WTC11 (cell line): Measurements from ENCODE around the gene ARPC1A.

ENCODE experiments used
- CREM ChIP-seq: sonication (generic); formaldehyde crosslinking; IDR thresholded peaks from 2 replicates; pipeline ENCODE4 v1.8.1; 2022; ENCODE audit warnings: mild to moderate bottlenecking, missing genetic modification reagents, moderate library complexity
- ESRRA ChIP-seq: sonication (generic); formaldehyde crosslinking; IDR thresholded peaks from 2 replicates; pipeline ENCODE4 v1.8.1; 2022; ENCODE audit warnings: mild to moderate bottlenecking, missing genetic modification reagents, borderline replicate concordance
- IRF2 ChIP-seq: sonication (generic); formaldehyde crosslinking; IDR thresholded peaks from 2 replicates; pipeline ENCODE4 v1.8.0; 2022; ENCODE audit warnings: low read depth, missing genetic modification reagents, borderline replicate concordance
- MXD4 ChIP-seq: fragments of 250-450 bp; sonication (Bioruptor Pico); IDR thresholded peaks from 2 replicates; pipeline ENCODE4 v1.8.0; 2021; ENCODE audit warnings: mild to moderate bottlenecking, moderate library complexity, borderline replicate concordance
- ZNF416 ChIP-seq: fragments of 250-450 bp; sonication (Bioruptor Pico); IDR thresholded peaks from 2 replicates; pipeline ENCODE4 v1.9.0; 2021; ENCODE audit warnings: mild to moderate bottlenecking, inconsistent platforms
- ZNF423 ChIP-seq: fragments of 250-450 bp; sonication (Bioruptor Pico); IDR thresholded peaks from 2 replicates; pipeline ENCODE4 v2.1.2; 2022; ENCODE audit warnings: mild to moderate bottlenecking, moderate library complexity
- TF ChIP-seq, protein P1 (sequence below): fragments of 200-600 bp; IDR thresholded peaks from 2 replicates; pipeline ENCODE4 v1.8.0; 2022; ENCODE audit warnings: antibody characterized with exemption
- TF ChIP-seq, protein P2 (sequence below): sonication (generic); formaldehyde crosslinking; IDR thresholded peaks from 2 replicates; pipeline ENCODE4 v1.8.1; 2022; ENCODE audit warnings: mild to moderate bottlenecking, moderate library complexity, missing genetic modification reagents
- TF ChIP-seq, protein P3 (sequence below): sonication (generic); formaldehyde crosslinking; IDR thresholded peaks from 2 replicates; pipeline ENCODE4 v1.8.0; 2022; ENCODE audit warnings: missing genetic modification reagents
- TF ChIP-seq, protein P4 (sequence below): sonication (generic); formaldehyde crosslinking; IDR thresholded peaks from 2 replicates; pipeline ENCODE4 v1.8.1; 2023; ENCODE audit warnings: mild to moderate bottlenecking, moderate library complexity, missing genetic modification reagents
- TF ChIP-seq, protein P5 (sequence below): sonication (generic); formaldehyde crosslinking; IDR thresholded peaks from 2 replicates; pipeline ENCODE4 v1.8.1; 2023; ENCODE audit warnings: mild to moderate bottlenecking, missing genetic modification reagents, moderate library complexity
- TF ChIP-seq, protein P6 (sequence below): sonication (generic); formaldehyde crosslinking; IDR thresholded peaks from 2 replicates; pipeline ENCODE4 v1.8.1; 2022; ENCODE audit warnings: low read depth, missing genetic modification reagents, borderline replicate concordance

DNA sequence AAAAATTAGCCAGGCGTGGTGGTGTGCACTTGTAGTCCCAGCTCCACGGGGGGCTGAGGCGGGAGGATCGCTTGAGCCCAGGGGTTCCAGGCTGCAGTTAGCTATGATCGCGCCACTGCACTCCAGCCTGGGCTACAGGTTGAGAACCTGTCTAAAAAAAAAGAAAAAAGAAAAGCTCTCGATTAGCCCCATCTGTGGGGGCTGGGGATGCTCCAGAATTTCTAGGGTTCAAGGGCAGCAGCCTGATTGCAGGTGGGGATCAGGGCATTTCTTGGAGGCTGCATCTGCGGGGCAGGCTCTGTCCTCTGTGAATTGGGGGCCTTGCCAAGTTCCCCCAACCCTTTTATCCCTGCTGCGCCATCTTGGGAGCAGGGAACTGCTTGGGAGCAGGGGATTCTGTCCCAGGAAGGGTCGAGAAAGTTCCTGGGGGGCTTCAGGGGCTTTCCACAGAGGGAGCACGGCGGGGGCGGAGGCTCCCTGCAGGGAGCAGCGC, 651 bp upstream of the ARPC1A start:
- TF ChIP-seq ZNF416 (CRISPR knock-in tag), result no peak
- TF ChIP-seq, protein P1, sequence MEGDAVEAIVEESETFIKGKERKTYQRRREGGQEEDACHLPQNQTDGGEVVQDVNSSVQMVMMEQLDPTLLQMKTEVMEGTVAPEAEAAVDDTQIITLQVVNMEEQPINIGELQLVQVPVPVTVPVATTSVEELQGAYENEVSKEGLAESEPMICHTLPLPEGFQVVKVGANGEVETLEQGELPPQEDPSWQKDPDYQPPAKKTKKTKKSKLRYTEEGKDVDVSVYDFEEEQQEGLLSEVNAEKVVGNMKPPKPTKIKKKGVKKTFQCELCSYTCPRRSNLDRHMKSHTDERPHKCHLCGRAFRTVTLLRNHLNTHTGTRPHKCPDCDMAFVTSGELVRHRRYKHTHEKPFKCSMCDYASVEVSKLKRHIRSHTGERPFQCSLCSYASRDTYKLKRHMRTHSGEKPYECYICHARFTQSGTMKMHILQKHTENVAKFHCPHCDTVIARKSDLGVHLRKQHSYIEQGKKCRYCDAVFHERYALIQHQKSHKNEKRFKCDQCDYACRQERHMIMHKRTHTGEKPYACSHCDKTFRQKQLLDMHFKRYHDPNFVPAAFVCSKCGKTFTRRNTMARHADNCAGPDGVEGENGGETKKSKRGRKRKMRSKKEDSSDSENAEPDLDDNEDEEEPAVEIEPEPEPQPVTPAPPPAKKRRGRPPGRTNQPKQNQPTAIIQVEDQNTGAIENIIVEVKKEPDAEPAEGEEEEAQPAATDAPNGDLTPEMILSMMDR, result no peak
- TF ChIP-seq, protein P2, sequence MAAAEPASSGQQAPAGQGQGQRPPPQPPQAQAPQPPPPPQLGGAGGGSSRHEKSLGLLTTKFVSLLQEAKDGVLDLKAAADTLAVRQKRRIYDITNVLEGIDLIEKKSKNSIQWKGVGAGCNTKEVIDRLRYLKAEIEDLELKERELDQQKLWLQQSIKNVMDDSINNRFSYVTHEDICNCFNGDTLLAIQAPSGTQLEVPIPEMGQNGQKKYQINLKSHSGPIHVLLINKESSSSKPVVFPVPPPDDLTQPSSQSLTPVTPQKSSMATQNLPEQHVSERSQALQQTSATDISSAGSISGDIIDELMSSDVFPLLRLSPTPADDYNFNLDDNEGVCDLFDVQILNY (CRISPR knock-in tag), result no peak
- no peak for TF ChIP-seq ESRRA (CRISPR knock-in tag)
- TF ChIP-seq, protein P3, sequence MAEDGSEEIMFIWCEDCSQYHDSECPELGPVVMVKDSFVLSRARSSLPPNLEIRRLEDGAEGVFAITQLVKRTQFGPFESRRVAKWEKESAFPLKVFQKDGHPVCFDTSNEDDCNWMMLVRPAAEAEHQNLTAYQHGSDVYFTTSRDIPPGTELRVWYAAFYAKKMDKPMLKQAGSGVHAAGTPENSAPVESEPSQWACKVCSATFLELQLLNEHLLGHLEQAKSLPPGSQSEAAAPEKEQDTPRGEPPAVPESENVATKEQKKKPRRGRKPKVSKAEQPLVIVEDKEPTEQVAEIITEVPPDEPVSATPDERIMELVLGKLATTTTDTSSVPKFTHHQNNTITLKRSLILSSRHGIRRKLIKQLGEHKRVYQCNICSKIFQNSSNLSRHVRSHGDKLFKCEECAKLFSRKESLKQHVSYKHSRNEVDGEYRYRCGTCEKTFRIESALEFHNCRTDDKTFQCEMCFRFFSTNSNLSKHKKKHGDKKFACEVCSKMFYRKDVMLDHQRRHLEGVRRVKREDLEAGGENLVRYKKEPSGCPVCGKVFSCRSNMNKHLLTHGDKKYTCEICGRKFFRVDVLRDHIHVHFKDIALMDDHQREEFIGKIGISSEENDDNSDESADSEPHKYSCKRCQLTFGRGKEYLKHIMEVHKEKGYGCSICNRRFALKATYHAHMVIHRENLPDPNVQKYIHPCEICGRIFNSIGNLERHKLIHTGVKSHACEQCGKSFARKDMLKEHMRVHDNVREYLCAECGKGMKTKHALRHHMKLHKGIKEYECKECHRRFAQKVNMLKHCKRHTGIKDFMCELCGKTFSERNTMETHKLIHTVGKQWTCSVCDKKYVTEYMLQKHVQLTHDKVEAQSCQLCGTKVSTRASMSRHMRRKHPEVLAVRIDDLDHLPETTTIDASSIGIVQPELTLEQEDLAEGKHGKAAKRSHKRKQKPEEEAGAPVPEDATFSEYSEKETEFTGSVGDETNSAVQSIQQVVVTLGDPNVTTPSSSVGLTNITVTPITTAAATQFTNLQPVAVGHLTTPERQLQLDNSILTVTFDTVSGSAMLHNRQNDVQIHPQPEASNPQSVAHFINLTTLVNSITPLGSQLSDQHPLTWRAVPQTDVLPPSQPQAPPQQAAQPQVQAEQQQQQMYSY (CRISPR knock-in tag), result no peak
- no peak for TF ChIP-seq ZNF423 (CRISPR knock-in tag)
- TF ChIP-seq CREM (CRISPR knock-in tag), result no peak
- TF ChIP-seq IRF2 (CRISPR knock-in tag), result no peak
- TF ChIP-seq, protein P4, sequence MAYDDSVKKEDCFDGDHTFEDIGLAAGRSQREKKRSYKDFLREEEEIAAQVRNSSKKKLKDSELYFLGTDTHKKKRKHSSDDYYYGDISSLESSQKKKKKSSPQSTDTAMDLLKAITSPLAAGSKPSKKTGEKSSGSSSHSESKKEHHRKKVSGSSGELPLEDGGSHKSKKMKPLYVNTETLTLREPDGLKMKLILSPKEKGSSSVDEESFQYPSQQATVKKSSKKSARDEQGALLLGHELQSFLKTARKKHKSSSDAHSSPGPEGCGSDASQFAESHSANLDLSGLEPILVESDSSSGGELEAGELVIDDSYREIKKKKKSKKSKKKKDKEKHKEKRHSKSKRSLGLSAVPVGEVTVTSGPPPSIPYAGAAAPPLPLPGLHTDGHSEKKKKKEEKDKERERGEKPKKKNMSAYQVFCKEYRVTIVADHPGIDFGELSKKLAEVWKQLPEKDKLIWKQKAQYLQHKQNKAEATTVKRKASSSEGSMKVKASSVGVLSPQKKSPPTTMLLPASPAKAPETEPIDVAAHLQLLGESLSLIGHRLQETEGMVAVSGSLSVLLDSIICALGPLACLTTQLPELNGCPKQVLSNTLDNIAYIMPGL (CRISPR knock-in tag), result no peak
- TF ChIP-seq, protein P5, sequence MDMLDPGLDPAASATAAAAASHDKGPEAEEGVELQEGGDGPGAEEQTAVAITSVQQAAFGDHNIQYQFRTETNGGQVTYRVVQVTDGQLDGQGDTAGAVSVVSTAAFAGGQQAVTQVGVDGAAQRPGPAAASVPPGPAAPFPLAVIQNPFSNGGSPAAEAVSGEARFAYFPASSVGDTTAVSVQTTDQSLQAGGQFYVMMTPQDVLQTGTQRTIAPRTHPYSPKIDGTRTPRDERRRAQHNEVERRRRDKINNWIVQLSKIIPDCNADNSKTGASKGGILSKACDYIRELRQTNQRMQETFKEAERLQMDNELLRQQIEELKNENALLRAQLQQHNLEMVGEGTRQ (CRISPR knock-in tag), result no peak
- no peak for TF ChIP-seq MXD4 (CRISPR knock-in tag)
- TF ChIP-seq, protein P6, sequence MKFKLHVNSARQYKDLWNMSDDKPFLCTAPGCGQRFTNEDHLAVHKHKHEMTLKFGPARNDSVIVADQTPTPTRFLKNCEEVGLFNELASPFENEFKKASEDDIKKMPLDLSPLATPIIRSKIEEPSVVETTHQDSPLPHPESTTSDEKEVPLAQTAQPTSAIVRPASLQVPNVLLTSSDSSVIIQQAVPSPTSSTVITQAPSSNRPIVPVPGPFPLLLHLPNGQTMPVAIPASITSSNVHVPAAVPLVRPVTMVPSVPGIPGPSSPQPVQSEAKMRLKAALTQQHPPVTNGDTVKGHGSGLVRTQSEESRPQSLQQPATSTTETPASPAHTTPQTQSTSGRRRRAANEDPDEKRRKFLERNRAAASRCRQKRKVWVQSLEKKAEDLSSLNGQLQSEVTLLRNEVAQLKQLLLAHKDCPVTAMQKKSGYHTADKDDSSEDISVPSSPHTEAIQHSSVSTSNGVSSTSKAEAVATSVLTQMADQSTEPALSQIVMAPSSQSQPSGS, result no peak
